ENCODE data around the gene THSD1.

DNA sequence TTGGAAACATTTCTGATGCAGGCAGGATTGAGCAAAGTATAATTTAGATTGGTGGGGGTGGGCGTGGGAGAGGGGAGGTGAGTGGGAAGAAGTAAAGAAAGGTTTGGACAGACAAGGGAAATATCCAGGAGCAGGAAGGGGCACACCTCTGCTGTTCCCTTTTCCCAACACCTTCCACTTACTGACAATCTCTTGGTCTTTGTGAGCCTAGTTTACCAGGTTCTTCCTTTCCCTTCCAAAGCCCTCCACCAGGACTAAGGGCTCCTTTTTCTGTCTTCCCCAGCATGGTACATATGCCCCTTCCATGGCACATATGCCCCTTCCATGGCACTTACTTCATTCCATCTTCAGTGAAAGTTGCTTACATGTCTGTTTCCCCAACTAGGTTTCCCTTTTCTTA lies 6.2 kb upstream of the THSD1 start:
- TF ChIP-seq, protein P1, sequence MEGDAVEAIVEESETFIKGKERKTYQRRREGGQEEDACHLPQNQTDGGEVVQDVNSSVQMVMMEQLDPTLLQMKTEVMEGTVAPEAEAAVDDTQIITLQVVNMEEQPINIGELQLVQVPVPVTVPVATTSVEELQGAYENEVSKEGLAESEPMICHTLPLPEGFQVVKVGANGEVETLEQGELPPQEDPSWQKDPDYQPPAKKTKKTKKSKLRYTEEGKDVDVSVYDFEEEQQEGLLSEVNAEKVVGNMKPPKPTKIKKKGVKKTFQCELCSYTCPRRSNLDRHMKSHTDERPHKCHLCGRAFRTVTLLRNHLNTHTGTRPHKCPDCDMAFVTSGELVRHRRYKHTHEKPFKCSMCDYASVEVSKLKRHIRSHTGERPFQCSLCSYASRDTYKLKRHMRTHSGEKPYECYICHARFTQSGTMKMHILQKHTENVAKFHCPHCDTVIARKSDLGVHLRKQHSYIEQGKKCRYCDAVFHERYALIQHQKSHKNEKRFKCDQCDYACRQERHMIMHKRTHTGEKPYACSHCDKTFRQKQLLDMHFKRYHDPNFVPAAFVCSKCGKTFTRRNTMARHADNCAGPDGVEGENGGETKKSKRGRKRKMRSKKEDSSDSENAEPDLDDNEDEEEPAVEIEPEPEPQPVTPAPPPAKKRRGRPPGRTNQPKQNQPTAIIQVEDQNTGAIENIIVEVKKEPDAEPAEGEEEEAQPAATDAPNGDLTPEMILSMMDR (IDR thresholded peaks at IDR 0.05) = no peak
- TF ChIP-seq POLR2A (IDR thresholded peaks at IDR 0.05) = no peak
